HCT116 (cell line): ENCODE results near the gene TOMM40L.

Experiments used
- CBX3 ChIP-seq: IDR thresholded peaks from 2 replicates; pipeline ENCODE4 v1.6.1; 2012; ENCODE audit warnings: low read depth
- CEBPB ChIP-seq: IDR thresholded peaks from 2 replicates; pipeline ENCODE4 v1.6.1; 2012; ENCODE audit warnings: low read depth
- EGR1 ChIP-seq: IDR thresholded peaks from 2 replicates; pipeline ENCODE4 v1.6.1; 2012; ENCODE audit warnings: low read depth
- EZH2 ChIP-seq: fragments of 200-600 bp; sonication (generic); IDR thresholded peaks from 2 replicates; pipeline ENCODE4 v1.6.1; 2017; ENCODE audit warnings: antibody characterized with exemption, mixed run types
- EZH2phosphoT487 ChIP-seq: fragments of 200-600 bp; IDR thresholded peaks from 2 replicates; pipeline ENCODE4 v1.6.1; 2018; ENCODE audit warnings: antibody characterized with exemption, borderline replicate concordance
- FOSL1 ChIP-seq: IDR thresholded peaks from 2 replicates; pipeline ENCODE4 v1.6.1; 2012; ENCODE audit warnings: low read depth
- JUND ChIP-seq: IDR thresholded peaks from 2 replicates; pipeline ENCODE4 v1.6.1; 2012
- MAX ChIP-seq: IDR thresholded peaks from 2 replicates; pipeline ENCODE4 v1.6.1; 2012
- POLR2A ChIP-seq: IDR thresholded peaks from 2 replicates; pipeline ENCODE4 v1.7.0; 2011; ENCODE audit warnings: borderline replicate concordance; ENCODE audit not compliant: insufficient read depth, insufficient read length; ENCODE audit errors: extremely low read depth
- POLR2AphosphoS5 ChIP-seq: IDR thresholded peaks from 2 replicates; pipeline ENCODE4 v1.6.1; 2011; ENCODE audit warnings: mild to moderate bottlenecking, low read depth, low read length, moderate library complexity
- SRF ChIP-seq: IDR thresholded peaks from 2 replicates; pipeline ENCODE4 v1.6.1; 2012; ENCODE audit warnings: low read depth
- TCF7L2 ChIP-seq: IDR thresholded peaks from 2 replicates; pipeline ENCODE4 v1.7.0; 2011; ENCODE audit warnings: borderline replicate concordance, inconsistent platforms; ENCODE audit not compliant: insufficient read depth, insufficient read length; ENCODE audit errors: extremely low read depth
- ZBTB33 ChIP-seq: IDR thresholded peaks from 2 replicates; pipeline ENCODE4 v1.6.1; 2011; ENCODE audit warnings: mild to moderate bottlenecking, low read length, moderate library complexity; ENCODE audit not compliant: insufficient replicate concordance; ENCODE audit errors: extremely low read depth
- TF ChIP-seq, protein P1 (sequence below), 3 experiments: fragments of 200-600 bp in 1 of 3; sonication (generic) in 1 of 3; IDR thresholded peaks in 2 of 3; conservative IDR thresholded peaks in 1 of 3; 2 replicates each; pipeline ENCODE4 v1.5.1; 2012 to 2017; ENCODE audit warnings: low read depth in 2 of 3, low read length in 2 of 3, antibody characterized with exemption in 1 of 3, borderline replicate concordance in 1 of 3, control low read depth in 1 of 3, mild to moderate bottlenecking in 1 of 3, mixed read lengths in 1 of 3, mixed run types in 1 of 3, moderate library complexity in 1 of 3; ENCODE audit not compliant: insufficient read depth in 1 of 3

- TF ChIP-seq EGR1 (peak; percentile 94), POLR2AphosphoS5 (peak; percentile 98), TCF7L2 (no peak), MAX (peak; percentile 97), POLR2A (peak; percentile 94), CBX3 (no peak), SRF (no peak), ZBTB33 (peak; percentile 30), FOSL1 (no peak), JUND (no peak), EZH2 (no peak), EZH2phosphoT487 (no peak), CEBPB (no peak)
- TF ChIP-seq, protein P1, sequence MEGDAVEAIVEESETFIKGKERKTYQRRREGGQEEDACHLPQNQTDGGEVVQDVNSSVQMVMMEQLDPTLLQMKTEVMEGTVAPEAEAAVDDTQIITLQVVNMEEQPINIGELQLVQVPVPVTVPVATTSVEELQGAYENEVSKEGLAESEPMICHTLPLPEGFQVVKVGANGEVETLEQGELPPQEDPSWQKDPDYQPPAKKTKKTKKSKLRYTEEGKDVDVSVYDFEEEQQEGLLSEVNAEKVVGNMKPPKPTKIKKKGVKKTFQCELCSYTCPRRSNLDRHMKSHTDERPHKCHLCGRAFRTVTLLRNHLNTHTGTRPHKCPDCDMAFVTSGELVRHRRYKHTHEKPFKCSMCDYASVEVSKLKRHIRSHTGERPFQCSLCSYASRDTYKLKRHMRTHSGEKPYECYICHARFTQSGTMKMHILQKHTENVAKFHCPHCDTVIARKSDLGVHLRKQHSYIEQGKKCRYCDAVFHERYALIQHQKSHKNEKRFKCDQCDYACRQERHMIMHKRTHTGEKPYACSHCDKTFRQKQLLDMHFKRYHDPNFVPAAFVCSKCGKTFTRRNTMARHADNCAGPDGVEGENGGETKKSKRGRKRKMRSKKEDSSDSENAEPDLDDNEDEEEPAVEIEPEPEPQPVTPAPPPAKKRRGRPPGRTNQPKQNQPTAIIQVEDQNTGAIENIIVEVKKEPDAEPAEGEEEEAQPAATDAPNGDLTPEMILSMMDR (IDR thresholded peaks at IDR 0.05 in 2 of 3, conservative IDR thresholded peaks at IDR 0.05 in 1 of 3; ENCODE audit: borderline replicate concordance in 1 of 3, insufficient read depth in 1 of 3, low read depth in 2 of 3, low read length in 2 of 3): 0 out of 6 replicates have a peak, but pooled peaks of 1 of the 3 experiments have one; percentile 6
These were observed 48.5 kb upstream of the TOMM40L start, which contains the start of gene B4GALT3 for GRCh38 chr1:161177112-161177935.
